ENCODE measurements around the gene FER. TPM values are rescaled to one million over a fixed set of nuclear protein-coding genes. Genes with fewer than 3 reads are reported as not detected.

The FER gene
- total and polyA plus RNA-seq, 9 of the 15 experiments (the other 6 are each of a cell fraction or from before 2014, with no cell fraction given): 6.7 to 18.2 (median 8.9) TPM

DNA sequence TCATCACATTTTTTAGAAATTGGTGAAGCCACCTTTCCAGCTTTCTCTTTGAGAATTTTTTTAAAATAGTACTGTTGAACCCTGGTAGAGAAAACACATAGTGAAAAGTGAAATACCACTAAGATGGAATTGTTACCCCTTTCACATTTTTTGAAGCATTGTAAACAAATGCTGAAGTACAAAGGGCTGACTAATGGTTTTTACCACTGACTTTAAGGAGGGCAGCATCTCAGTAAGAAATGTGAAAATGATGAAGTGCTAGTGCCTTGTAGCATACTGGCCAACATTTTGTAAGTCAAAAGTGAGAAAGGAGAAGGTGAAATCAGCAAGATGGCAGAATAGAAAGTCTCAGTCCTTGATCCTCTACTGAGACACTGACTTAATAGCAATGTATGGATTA is 341.5 kb downstream of the FER start:
- CTCF ChIA-PET (ENCODE audit: low intra/inter-chr PET ratio): no interaction called here
- Histone ChIP-seq H3K27me3 (ENCODE audit: control insufficient read depth in 2 of 2, insufficient read depth in 2 of 2, low read length in 2 of 2) (no peaks in the 10 kb centered on the region), H3K36me3 (ENCODE audit: control insufficient read depth, insufficient read depth, low read length) (no peaks in the 10 kb centered on the region), H3K4me2 (ENCODE audit: insufficient read depth, low read length) (no peak overlapping the region), H3K27ac (ENCODE audit: extremely low read depth, low read depth, low read length) (no peak overlapping the region), H3K9ac (ENCODE audit: insufficient read depth in 1 of 2, low read depth in 2 of 2, low read length in 2 of 2) (no peak overlapping the region), H3K79me2 (ENCODE audit: control insufficient read depth, insufficient read depth, low read length) (no peaks in the 10 kb centered on the region), H4K20me1 (replicated peaks; ENCODE audit: control insufficient read depth, insufficient read depth, low read length) (no peaks in the 10 kb centered on the region), H3K4me1 (replicated peaks in 1 of 2; ENCODE audit: control insufficient read depth in 2 of 2, insufficient read depth in 2 of 2, low read length in 2 of 2) (no peaks in the 10 kb centered on the region), H2AFZ (ENCODE audit: low read depth, low read length) (no peak overlapping the region), H3K9me3 (replicated peaks; ENCODE audit: control insufficient read depth, insufficient read depth, low read depth, low read length) (no peaks in the 10 kb centered on the region), H3K9me1 (ENCODE audit: control insufficient read depth, insufficient read depth, low read length) (no peaks in the 10 kb centered on the region), H3K4me3 (no peak overlapping the region)
- ATAC-seq: no peak
- DNase-seq (ENCODE audit: extremely low read depth in 1 of 4, low spot score in 3 of 4): no peak
- intact Hi-C loops (cut with micrococcal nuclease) (no loop called here), in situ Hi-C loops (cut with MboI) (no loop called here)
- TF ChIP-seq TEAD4 (IDR thresholded peaks at IDR 0.05; ENCODE audit: low read length): no peak
- TF ChIP-seq TEAD4 (CRISPR knock-in tag; IDR thresholded peaks at IDR 0.05; ENCODE audit: borderline replicate concordance): no peak
- TF ChIP-seq POLR2H (tag; IDR thresholded peaks at IDR 0.05; ENCODE audit: low read depth): no peak
- TF ChIP-seq EWSR1 (IDR thresholded peaks at IDR 0.05; ENCODE audit: borderline replicate concordance, low read depth, partially characterized antibody): no peak
- TF ChIP-seq EP300 (IDR thresholded peaks at IDR 0.05; ENCODE audit: low read length): no peak
- 0 out of 2 replicates have a peak, but pooled peaks have one; percentile 13 for TF ChIP-seq ZNF316 (IDR thresholded peaks at IDR 0.05)
- no peak for TF ChIP-seq ZFX (CRISPR knock-in tag; IDR thresholded peaks at IDR 0.05)
- POLR2A ChIA-PET: no interaction called here
- no TSS peak for BruUV-seq (replicated peaks)
- no peak for FAIRE-seq

DNA sequence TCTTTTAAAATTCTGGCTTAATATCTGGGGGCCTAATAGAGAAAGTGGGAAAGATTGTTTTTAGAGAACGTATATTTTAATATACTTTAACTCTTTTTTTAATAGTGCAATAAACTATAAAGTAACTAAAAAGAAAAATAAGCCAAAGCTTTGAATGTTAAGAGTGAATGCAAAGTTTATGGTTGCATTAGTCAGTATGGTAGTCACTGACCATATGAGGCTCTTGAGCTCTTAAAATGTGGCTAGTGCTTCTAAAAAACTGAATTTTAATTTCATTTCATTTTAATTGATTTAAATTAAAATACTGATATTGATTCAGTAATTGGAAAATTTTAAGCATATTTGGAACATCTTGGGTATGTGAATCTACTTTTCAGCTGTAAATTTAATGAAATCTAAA is 351.4 kb downstream of the FER start:
- Histone ChIP-seq H3K4me1 (replicated peaks in 1 of 2; ENCODE audit: control insufficient read depth in 2 of 2, insufficient read depth in 2 of 2, low read length in 2 of 2) (no peaks in the 10 kb centered on the region), H3K27me3 (ENCODE audit: control insufficient read depth in 2 of 2, insufficient read depth in 2 of 2, low read length in 2 of 2) (no peaks in the 10 kb centered on the region), H3K9me3 (replicated peaks; ENCODE audit: control insufficient read depth, insufficient read depth, low read depth, low read length) (no peaks in the 10 kb centered on the region), H3K9ac (ENCODE audit: insufficient read depth in 1 of 2, low read depth in 2 of 2, low read length in 2 of 2) (no peak overlapping the region), H3K9me1 (ENCODE audit: control insufficient read depth, insufficient read depth, low read length) (no peaks in the 10 kb centered on the region), H2AFZ (ENCODE audit: low read depth, low read length) (no peak overlapping the region), H3K79me2 (ENCODE audit: control insufficient read depth, insufficient read depth, low read length) (no peaks in the 10 kb centered on the region), H3K4me2 (ENCODE audit: insufficient read depth, low read length) (no peak overlapping the region), H4K20me1 (replicated peaks; ENCODE audit: control insufficient read depth, insufficient read depth, low read length) (no peaks in the 10 kb centered on the region), H3K27ac (ENCODE audit: extremely low read depth, low read depth, low read length) (no peak overlapping the region), H3K36me3 (ENCODE audit: control insufficient read depth, insufficient read depth, low read length) (no peaks in the 10 kb centered on the region), H3K4me3 (no peak overlapping the region)
- ATAC-seq: no peak
- intact Hi-C loops (cut with micrococcal nuclease): no loop called here
- CTCF ChIA-PET (ENCODE audit: low intra/inter-chr PET ratio): no interaction called here
- no TSS peak for BruUV-seq (replicated peaks)
- WGBS (ENCODE audit: insufficient coverage, low coverage, missing lambda C conversion rate): 0% methylated on average over 1 of the region's 1 CpG
- FAIRE-seq: no peak
- TF ChIP-seq ETV6 (IDR thresholded peaks at IDR 0.05; ENCODE audit: borderline replicate concordance in 1 of 2, low read depth in 2 of 2, low read length in 1 of 2) (no peak), ETV6 (CRISPR knock-in tag; IDR thresholded peaks at IDR 0.05; ENCODE audit: borderline replicate concordance) (no peak), CHCHD3 (CRISPR knock-in tag; IDR thresholded peaks at IDR 0.05) (no peak), BRD4 (IDR thresholded peaks at IDR 0.05) (no peak), NCOR1 (IDR thresholded peaks at IDR 0.05) (no peak), NR1H2 (CRISPR knock-in tag; IDR thresholded peaks at IDR 0.05) (no peak), SMAD1 (IDR thresholded peaks at IDR 0.05; ENCODE audit: low read depth, low read length, partially characterized antibody) (no peak)
- TF ChIP-seq, protein P1, sequence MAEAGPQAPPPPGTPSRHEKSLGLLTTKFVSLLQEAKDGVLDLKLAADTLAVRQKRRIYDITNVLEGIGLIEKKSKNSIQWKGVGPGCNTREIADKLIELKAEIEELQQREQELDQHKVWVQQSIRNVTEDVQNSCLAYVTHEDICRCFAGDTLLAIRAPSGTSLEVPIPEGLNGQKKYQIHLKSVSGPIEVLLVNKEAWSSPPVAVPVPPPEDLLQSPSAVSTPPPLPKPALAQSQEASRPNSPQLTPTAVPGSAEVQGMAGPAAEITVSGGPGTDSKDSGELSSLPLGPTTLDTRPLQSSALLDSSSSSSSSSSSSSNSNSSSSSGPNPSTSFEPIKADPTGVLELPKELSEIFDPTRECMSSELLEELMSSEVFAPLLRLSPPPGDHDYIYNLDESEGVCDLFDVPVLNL (CRISPR knock-in tag; IDR thresholded peaks at IDR 0.05; ENCODE audit: low read depth): no peak
- no peak for DNase-seq (ENCODE audit: extremely low read depth in 1 of 4, low spot score in 3 of 4)
- in situ Hi-C loops (cut with MboI): no loop called here
- POLR2A ChIA-PET: interaction anchor here (0.7 to 1.1 kb wide), 3 partner anchors 9 to 368 kb away, joined by 3 to 4 read pairs (median 3); no protein-coding TSS in a partner anchor
